Measurements from ENCODE around the gene TIAM1.

Gene TIAM1

GRCh38 chr21:31162827-31163226 lies 181.2 kb downstream of the TIAM1 start:
- TF ChIP-seq, protein P1, sequence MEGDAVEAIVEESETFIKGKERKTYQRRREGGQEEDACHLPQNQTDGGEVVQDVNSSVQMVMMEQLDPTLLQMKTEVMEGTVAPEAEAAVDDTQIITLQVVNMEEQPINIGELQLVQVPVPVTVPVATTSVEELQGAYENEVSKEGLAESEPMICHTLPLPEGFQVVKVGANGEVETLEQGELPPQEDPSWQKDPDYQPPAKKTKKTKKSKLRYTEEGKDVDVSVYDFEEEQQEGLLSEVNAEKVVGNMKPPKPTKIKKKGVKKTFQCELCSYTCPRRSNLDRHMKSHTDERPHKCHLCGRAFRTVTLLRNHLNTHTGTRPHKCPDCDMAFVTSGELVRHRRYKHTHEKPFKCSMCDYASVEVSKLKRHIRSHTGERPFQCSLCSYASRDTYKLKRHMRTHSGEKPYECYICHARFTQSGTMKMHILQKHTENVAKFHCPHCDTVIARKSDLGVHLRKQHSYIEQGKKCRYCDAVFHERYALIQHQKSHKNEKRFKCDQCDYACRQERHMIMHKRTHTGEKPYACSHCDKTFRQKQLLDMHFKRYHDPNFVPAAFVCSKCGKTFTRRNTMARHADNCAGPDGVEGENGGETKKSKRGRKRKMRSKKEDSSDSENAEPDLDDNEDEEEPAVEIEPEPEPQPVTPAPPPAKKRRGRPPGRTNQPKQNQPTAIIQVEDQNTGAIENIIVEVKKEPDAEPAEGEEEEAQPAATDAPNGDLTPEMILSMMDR (IDR thresholded peaks at IDR 0.05; ENCODE audit: low read depth, low read length): no peak
- H3K4me3 ChIP-seq (ENCODE audit: low read depth, low read length): no peak overlapping the region

GRCh38 chr21:31162079-31162699 lies 181.9 kb downstream of the TIAM1 start:
- TF ChIP-seq, protein P1 (IDR thresholded peaks at IDR 0.05; ENCODE audit: low read depth, low read length): no peak
- no peak overlapping the region for H3K4me3 ChIP-seq (ENCODE audit: low read depth, low read length)

DNA sequence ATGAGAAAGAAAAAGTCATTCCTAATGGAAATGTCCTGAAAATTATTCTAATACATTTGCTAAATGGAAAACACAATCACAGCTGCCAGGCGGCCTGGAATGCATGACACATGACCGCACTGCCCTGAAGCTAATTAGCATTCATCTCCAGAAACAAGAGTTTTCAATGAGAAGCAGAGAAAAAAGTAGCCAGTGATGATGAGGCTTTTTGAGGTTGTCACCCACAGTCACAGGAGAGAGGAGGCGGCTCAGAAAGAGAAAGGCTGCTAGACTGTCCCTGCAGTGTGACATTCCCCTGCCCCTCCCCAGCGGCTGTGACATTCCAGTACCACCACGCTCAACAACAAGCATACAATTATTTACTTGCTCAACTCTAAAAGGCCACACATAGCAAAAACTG lies 182.9 kb downstream of the TIAM1 start:
- TF ChIP-seq, protein P1 (IDR thresholded peaks at IDR 0.05; ENCODE audit: low read depth, low read length): no peak
- no peak overlapping the region for H3K4me3 ChIP-seq (ENCODE audit: low read depth, low read length)

DNA sequence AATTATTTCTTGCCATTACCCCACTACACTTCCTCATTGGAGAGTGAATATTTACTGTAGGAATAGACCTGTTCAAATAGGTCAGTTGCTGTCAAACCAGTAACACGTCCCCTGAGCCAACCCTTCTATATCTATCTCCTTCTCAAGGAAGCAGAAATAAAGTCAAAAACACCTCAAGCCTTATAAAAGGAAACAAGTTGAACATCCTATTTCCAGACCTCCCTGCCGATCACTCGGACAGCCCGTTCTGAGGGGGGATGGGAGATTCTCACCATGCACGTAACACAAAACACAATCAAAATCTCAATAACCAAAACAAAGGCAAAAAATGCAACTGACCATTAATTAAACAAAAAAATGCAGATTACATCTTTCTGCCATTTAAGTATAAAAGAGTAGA lies 184.3 kb downstream of the TIAM1 start:
- H3K4me3 ChIP-seq (ENCODE audit: low read depth, low read length): no peak overlapping the region
- TF ChIP-seq, protein P1 (IDR thresholded peaks at IDR 0.05; ENCODE audit: low read depth, low read length): no peak

DNA sequence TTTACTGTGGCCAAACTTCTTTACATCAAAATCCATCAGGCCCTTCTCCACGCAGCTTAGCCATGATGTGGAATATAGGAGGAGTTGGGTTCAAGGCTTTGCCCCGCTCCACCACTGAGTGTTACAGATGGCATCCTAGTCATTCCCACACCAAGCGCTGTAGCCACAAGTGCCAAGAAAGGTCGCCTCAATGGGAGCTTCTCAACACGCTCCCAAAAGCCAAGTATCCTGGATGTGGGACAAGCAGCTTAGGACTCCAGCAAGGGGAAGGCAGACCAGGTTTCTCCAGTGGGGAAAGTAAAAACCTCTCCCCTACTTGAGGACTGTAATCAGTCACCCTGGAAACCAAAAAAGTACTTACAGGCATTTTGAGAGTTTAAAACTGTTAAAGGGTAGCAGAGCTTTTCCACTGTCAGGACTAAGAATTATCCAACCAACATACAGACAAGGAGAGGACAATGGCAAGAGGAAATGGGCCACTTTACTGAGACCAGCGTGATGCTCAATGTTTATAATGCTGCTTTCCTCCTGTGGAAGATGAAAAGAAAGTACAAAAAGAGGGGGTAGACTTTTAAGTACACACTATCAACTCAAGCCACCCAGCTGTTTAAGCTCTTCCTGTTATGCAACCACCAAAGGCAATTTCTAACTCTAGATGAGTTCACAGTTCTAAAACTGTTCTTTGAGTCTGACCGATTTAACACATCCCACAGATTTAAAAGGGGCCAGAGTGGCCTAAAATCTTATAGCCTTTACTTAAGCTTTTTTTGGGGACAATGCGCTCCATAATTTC lies 185.1 kb downstream of the TIAM1 start:
- TF ChIP-seq, protein P1 (IDR thresholded peaks at IDR 0.05; ENCODE audit: low read depth, low read length): no peak
- H3K4me3 ChIP-seq (ENCODE audit: low read depth, low read length): no peak overlapping the region

DNA sequence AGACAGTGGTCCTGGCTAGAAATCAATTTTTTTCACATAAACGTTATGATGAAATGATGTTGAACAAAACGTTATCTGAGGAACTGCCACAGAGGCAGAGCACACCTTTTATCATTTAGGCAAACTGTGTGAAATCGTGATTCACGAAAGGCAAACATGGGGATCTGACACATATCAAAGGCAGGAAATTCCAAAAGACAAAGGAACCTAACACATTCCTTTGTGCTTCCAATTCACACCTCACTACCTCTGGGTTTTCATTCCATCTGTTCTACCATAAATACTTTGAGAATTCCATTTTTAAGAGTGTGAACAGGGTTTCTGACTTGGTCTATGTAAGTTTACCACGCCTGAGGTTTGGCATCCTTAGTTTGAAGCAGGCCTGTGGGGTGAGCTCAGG lies 186.3 kb downstream of the TIAM1 start:
- no peak overlapping the region for H3K4me3 ChIP-seq (ENCODE audit: low read depth, low read length)
- TF ChIP-seq, protein P1 (IDR thresholded peaks at IDR 0.05; ENCODE audit: low read depth, low read length): no peak

GRCh38 chr21:31156662-31157061 lies 187.4 kb downstream of the TIAM1 start:
- no peak overlapping the region for H3K4me3 ChIP-seq (ENCODE audit: low read depth, low read length)
- TF ChIP-seq, protein P1 (IDR thresholded peaks at IDR 0.05; ENCODE audit: low read depth, low read length): no peak

Measured in WI38 (cell line).